Measurements from ENCODE around the gene ZNF230. TPM values are rescaled to one million over a fixed set of nuclear protein-coding genes. Genes with fewer than 3 reads are reported as not detected.

The ZNF230 gene
- total RNA-seq, 1 donor from 2014 or later = 2.0 TPM

GRCh38 chr19:44010468-44010867 is 7.7 kb downstream of the ZNF230 start:
- Histone ChIP-seq H3K27me3 (no peaks in the 10 kb centered on the region), H3K4me3 (no peak overlapping the region), H3K4me1 (no peaks in the 10 kb centered on the region), H3K27ac (no peak overlapping the region), H3K9me3 (peaks cover 42% of the 10 kb centered on the region), H3K36me3 (peaks cover 26 to 67% of the 10 kb centered on the region in 2 donors)
- TF ChIP-seq POLR2A (IDR thresholded peaks at IDR 0.05) (no peak), POLR2AphosphoS5 (IDR thresholded peaks at IDR 0.05; ENCODE audit: insufficient read depth in 1 of 2, low read depth in 1 of 2) (no peak), CTCF (IDR thresholded peaks at IDR 0.05) (no peak)
- no peak for DNase-seq (ENCODE audit: extremely low spot score in 2 of 2)
- intact Hi-C loops (cut with DNase I) = no loop called here

GRCh38 chr19:44019498-44019897 is 16.7 kb downstream of the ZNF230 start:
- Histone ChIP-seq H3K36me3 (no peaks in the 10 kb centered on the region), H3K27me3 (no peaks in the 10 kb centered on the region), H3K4me1 (no peaks in the 10 kb centered on the region), H3K9me3 (no peaks in the 10 kb centered on the region), H3K27ac (no peak overlapping the region), H3K4me3 (no peak overlapping the region)
- TF ChIP-seq POLR2AphosphoS5 (IDR thresholded peaks at IDR 0.05; ENCODE audit: insufficient read depth in 1 of 2, low read depth in 1 of 2) (no peak), POLR2A (IDR thresholded peaks at IDR 0.05) (no peak), CTCF (IDR thresholded peaks at IDR 0.05) (no peak)
- intact Hi-C loops (cut with DNase I) = no loop called here
- DNase-seq (ENCODE audit: extremely low spot score in 2 of 2) = no peak

GRCh38 chr19:44021221-44021620 is 18.5 kb downstream of the ZNF230 start:
- no peaks in the 10 kb centered on the region for H3K36me3 ChIP-seq
- H3K27me3 ChIP-seq = no peaks in the 10 kb centered on the region
- no peaks in the 10 kb centered on the region for H3K9me3 ChIP-seq
- no peak for DNase-seq (ENCODE audit: extremely low spot score in 2 of 2)
- TF ChIP-seq POLR2A (IDR thresholded peaks at IDR 0.05) = no peak
- no peak for TF ChIP-seq POLR2AphosphoS5 (IDR thresholded peaks at IDR 0.05; ENCODE audit: insufficient read depth in 1 of 2, low read depth in 1 of 2)
- TF ChIP-seq CTCF (IDR thresholded peaks at IDR 0.05) = no peak
- intact Hi-C loops (cut with DNase I) = no loop called here
- H3K27ac ChIP-seq = no peak overlapping the region
- no peak overlapping the region for H3K4me3 ChIP-seq
- H3K4me1 ChIP-seq = peaks cover 13% of the 10 kb centered on the region

- DNase-seq (ENCODE audit: extremely low spot score in 2 of 2) = no peak
- peaks cover 0 to 31% of the 10 kb centered on the region in 2 donors for H3K36me3 ChIP-seq
- H3K4me3 ChIP-seq = peak overlapping the region; percentile 71 to 76
- H3K27ac ChIP-seq = no peak overlapping the region
- intact Hi-C loops (cut with DNase I) = no loop called here
- peaks cover 10% of the 10 kb centered on the region for H3K9me3 ChIP-seq
- no peaks in the 10 kb centered on the region for H3K27me3 ChIP-seq
- peaks cover 13% of the 10 kb centered on the region for H3K4me1 ChIP-seq
- TF ChIP-seq POLR2AphosphoS5 (IDR thresholded peaks at IDR 0.05; ENCODE audit: insufficient read depth in 1 of 2, low read depth in 1 of 2) (no peak), POLR2A (IDR thresholded peaks at IDR 0.05) (no peak), CTCF (IDR thresholded peaks at IDR 0.05) (no peak)
Observed at GRCh38 chr19:44024900-44025216, 22.1 kb downstream of the ZNF230 start.

GRCh38 chr19:44025217-44025936 is 22.6 kb downstream of the ZNF230 start, which contains the start of gene ZNF222:
ZNF222 (plus strand) TSS chr19:44025379; CDS start chr19:44025437, 58 bp downstream.
- H3K9me3 ChIP-seq = peaks cover 15% of the 10 kb centered on the region
- no peak within 1 kb of the TSS for H3K27ac ChIP-seq
- DNase-seq (ENCODE audit: extremely low spot score in 2 of 2) = no peak
- peak within 1 kb of the TSS; percentile 71 to 76 for H3K4me3 ChIP-seq
- H3K36me3 ChIP-seq = peaks cover 0 to 36% of the 10 kb centered on the region in 2 donors
- H3K27me3 ChIP-seq = no peaks in the 10 kb centered on the region
- peaks cover 13% of the 10 kb centered on the region for H3K4me1 ChIP-seq
- intact Hi-C loops (cut with DNase I) = no loop called here
- TF ChIP-seq POLR2AphosphoS5 (IDR thresholded peaks at IDR 0.05; ENCODE audit: insufficient read depth in 1 of 2, low read depth in 1 of 2) = peak; percentile 36 to 84
- no peak for TF ChIP-seq CTCF (IDR thresholded peaks at IDR 0.05)
- TF ChIP-seq POLR2A (IDR thresholded peaks at IDR 0.05) = no peak
